ENCODE results near the gene SLC15A2.
"Not testable (repeated sequence)": the region's sequence is repeated elsewhere in the genome, so short reads cannot be mapped to it uniquely, and the experiment has no call there.

The SLC15A2 gene

DNA sequence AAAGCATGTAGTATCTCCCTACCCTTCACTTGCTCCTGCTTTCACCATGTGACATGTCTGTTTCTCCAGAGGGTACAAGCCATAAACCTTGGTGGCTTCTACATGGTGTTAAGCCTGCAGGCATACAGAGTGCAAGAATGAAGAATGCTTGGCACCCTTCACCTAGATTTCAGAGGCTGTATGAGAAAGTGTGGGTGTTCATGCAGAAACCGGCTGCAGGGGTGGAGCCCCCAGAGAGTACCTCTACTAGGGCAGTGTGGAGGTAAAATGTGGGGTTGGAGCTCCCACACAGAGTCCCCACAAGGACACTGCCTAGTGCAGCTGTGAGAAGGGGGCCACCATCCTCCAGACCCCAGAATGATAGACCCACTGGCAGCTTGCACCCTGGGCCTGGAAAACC, 32.2 kb downstream of the SLC15A2 start:
- no peak for FAIRE-seq

DNA sequence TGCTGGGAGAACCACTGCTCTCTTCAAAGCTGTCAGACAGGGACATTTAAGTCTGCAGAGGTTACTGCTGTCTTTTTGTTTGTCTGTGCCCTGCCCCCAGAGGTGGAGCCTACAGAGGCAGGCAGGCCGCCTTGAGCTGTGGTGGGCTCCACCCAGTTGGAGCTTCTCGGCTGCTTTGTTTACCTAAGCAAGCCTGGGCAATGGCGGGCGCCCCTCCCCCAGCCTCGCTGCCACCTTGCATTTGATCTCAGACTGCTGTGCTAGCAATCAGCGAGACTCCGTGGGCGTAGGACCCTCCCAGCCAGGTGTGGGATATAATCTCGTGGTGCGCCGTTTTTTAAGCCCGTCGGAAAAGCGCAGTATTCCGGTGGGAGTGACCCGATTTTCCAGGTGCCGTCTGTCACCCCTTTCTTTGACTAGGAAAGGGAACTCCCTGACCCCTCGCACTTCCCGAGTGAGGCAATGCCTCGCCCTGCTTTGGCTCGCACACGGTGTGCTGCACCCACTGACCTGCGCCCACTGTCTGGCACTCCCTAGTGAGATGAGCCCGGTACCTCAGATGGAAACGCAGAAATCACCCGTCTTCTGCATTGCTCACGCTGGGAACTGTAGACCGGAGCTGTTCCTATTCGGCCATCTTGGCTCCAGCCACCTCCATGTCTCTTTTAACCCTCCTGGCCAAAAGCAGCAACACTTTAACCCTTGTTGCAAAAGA, 44.1 kb downstream of the SLC15A2 start:
- not testable (repeated sequence) for FAIRE-seq

- no peak for FAIRE-seq
These were observed 47.4 kb downstream of the SLC15A2 start for GRCh38 chr3:121941592-121941991.

- FAIRE-seq = no peak
These were observed 48.0 kb downstream of the SLC15A2 start for GRCh38 chr3:121942116-121942786.

GRCh38 chr3:121943431-121943830, 49.2 kb downstream of the SLC15A2 start:
- FAIRE-seq = no peak

DNA sequence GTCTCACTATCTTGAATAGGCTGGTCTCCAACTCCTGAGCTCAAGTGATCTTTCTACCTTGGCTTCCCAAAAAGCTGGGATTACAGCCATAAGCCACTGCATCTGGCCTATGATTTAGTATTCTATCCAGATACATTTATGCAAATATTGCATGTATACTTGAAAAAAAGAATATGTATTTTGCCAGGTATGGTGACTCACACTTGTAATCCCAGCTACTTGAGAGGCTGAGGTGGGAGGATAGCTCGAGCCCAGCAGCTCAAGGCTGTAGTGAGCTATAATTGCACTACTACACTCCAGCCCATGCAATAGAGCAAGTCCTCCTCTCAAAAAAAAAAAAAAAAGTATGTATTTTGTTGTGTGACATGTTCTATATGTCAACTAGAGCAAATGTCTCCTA, 54.4 kb downstream of the SLC15A2 start:
- FAIRE-seq = no peak

GRCh38 chr3:121951291-121951919, 57.2 kb downstream of the SLC15A2 start:
- FAIRE-seq = no peak

- no peak for FAIRE-seq
These were observed 62.2 kb downstream of the SLC15A2 start for GRCh38 chr3:121956363-121956762.

- no peak for FAIRE-seq
These were observed 63.6 kb downstream of the SLC15A2 start for GRCh38 chr3:121957674-121958415.

DNA sequence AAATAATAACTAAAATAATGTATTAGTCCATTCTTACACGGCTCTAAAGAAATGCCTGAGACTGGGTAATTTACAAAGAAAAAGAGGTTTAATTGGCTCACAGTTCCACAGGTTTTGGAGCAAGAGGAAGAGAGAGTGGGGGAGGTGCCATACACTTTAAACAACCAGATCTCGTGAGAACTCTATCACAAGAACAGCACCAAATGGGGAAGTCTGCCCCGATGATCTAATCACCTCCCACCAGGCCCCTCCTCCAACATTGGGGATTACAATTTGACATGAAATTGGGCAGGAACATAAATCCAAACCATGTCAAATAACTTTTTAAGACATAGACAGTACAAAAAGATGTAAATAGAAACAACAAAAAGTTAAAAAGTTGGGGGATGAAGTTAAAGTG, 64.6 kb downstream of the SLC15A2 start:
- no peak for FAIRE-seq

DNA sequence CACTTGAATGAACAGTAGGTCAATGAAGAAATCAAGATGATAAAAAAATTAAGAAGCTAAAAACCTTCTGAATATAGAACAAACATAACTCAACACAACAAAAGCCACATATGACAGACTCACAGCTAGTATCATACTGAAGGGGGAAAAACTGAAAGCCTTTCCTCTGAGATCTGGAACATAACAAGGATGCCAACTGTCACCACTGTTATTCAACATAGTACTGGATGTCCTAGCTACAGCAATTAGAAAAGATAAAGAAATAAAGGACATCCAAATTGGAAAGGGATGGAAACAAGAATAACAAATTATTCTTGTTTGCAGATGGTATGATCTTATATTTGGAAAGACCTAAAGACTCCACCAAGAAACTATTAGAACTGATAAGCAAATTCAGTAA, 67.1 kb downstream of the SLC15A2 start:
- no peak for FAIRE-seq

DNA sequence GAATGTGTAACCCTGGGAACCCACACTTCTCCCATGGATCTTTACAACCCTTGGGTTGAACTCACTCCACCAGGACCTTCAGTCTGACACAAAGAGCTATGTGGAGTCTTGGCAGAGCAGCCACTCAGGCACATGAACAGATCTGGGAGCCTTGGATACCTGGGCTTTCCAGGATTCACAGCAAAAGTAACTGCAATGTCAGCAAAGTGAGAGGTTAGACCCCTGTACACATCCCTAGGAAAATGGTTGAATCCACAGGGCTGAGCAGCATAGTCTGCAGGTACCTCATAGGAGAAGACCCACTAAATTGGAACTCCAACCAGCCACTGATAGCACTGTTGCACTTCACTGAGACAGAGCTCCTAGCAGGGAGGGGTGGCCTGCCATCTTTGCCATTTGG, 68.2 kb downstream of the SLC15A2 start:
- FAIRE-seq = no peak

- no peak for FAIRE-seq
These were observed 69.4 kb downstream of the SLC15A2 start for GRCh38 chr3:121963608-121964007.

DNA sequence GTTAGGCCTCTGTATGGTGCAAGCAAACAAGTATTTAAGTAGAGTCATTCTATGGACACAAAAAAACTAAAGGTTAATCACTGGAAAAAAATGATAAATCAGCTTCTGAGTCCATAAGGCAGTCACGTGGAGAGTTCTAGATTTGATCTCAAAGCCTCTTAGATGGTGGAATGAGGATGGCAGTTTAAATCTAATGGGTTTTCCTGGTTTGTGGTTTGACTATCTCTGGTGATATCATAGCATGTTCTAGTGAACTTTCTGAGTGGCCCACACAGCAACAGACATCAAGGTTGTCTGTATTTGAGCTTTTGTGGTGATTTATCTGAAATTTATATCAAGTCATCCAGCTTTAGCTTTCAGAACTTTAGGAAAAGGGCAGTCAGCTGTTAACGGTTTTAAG, 75.4 kb downstream of the SLC15A2 start:
- FAIRE-seq = no peak

DNA sequence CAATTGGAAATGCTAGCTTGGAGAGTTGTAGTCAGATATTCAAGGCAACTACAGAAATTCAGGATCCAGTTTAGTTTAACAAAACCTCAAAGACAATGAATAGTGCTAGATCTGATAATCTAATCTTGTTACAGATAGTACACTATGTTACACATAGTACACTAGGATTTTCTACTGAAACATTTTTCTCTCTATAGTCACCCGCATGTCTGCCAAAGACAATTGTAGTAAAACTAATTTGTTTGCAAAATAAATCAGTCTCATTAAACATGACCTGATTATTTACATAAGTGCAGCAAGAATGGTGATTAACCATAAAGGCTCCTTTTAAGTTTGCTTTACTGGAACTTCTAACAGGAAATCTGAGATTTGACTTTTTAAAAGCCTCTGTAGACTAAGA, 75.8 kb downstream of the SLC15A2 start:
- no peak for FAIRE-seq

DNA sequence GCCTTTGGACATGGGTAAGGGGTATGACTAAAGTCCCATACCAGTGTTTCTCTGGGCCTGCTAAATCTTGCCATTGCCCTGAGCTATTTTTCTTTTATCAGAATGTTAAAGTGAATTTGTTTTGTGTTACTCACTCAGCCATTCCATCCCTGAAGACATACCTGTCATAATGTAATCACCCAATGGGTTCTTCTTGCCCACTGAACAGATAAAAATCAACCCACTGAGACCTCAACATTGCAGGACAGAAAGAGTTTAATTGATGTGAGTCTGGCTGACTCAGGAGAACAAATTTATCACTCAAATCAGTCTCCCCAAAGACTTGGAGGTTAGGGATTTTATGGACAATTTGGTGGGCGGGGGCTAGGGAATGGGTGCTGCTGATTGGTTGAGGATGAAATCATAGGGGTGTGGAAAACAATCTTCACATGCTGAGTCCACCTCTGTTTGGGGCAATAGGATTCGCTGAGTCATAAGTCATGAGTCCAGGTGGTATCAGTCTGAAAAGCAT, 80.5 kb downstream of the SLC15A2 start:
- no peak for FAIRE-seq

DNA sequence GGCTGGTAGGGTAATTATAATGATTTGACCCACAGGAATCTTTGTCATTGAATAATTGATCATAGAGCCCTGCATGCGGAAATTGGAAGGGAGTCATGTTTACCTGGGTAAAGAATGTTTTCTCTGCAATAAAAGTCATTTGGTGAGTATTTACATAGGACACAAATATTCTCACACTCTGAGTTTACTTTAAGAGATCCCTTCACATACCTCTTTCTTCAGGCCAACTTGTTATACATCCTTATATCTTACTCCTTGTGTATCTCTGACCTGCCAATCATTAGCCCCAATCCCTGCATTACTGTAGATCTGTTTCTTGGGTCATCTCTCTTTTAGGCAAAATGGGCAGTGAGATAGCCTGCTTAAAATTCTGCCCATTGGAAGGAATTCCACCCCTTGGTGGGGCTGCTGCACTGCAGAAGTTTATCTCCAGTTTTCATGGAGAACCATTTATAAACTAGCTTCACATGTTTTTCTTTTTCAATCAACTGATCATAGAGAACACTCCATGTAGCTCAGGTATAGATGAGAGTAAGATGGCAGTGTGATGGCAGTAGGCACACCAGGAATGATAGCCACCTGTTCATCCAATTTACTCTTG, 81.6 kb downstream of the SLC15A2 start:
- no peak for FAIRE-seq

DNA sequence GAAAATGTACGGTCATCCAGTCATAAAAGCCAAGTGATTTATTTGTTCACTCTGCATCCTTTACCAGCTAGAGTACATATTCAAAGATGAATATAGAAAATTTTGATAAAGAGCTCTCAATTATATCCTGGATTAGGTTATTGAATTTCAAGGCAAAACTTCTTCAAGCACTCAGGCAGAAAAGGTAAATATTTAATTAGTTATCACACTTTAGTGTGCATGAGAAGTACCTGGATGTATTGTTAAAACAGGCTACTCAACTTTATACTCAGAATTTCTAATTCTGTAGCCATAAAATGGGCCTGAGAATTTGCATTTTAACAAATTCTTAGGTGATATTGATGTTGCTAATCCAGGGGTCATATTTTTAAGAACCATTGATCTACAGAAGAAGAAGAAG, 82.5 kb downstream of the SLC15A2 start:
- no peak for FAIRE-seq

GRCh38 chr3:121979246-121979645, 85.0 kb downstream of the SLC15A2 start:
- no peak for FAIRE-seq

DNA sequence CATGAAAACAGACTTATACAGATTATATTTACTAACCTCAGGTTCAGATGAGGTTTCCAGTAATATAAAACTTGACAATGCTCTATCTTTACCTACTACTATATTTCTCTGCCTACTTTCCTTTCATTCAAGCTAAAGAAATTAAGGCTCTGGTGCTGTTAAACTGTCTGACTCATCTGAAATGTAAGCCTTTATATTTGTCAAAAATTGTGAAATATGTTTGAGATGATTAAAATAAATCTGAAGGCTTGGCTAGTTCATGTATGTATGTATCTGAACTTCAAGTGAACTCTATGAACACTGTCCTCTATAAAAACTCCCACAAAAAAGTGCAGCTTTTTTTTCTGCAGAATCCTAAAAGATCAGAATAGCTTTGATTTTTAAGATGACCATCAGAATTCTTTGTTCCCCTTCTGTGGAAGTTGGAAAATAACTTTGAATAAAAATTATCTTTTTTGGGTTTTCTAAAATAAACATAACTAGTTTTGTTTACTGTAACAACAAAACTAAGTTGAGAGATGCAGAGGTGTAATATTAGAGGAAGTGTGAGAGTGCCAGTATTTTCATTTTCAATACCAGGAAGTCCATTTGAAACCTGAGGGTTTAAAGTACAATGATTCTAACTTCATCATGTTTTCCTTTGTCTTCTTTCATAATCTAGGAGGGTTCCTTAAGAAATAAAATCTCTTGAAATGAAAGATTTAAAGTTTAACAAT, 85.7 kb downstream of the SLC15A2 start:
- no peak for FAIRE-seq

DNA sequence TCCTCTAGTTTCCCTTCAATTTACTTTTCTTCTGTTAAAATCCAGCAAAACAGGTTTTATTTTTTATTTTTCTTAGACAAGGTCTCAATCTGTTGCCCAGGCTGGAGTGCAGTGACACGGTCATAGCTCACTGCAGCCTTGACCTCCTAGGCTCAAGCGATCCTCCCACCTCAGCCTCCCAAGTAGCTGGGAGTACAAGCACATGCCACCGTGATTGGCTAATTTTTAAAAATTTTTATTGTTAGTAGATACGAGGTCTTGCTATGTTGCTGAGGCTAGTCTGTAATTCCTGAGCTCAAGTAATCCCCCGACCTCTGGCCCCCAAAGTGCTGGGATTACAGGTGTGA, 86.2 kb downstream of the SLC15A2 start:
- FAIRE-seq = no peak

DNA sequence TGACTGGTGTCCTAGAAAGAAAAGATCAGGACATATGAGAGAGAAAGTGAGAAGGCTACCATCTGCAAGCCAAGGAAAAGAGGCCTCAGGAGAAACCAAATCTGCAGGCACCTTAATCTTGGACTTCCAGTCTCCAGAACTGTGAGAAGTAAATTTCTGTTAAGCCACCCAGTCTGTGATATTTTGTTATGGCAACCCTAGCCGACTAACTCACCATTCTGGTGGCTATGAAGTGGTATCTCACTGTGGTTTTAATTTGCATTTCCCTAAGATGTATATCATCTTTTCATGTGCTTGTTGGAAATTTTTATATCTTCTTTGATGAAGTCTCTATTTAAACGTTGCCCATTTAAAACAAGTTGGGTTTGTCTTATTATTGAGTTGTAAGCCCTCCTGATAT, 87.3 kb downstream of the SLC15A2 start:
- FAIRE-seq = no peak

Measured in TTC549 (cell line).